Measurements from ENCODE around the gene CFAP68. TPM values are rescaled to one million over a fixed set of nuclear protein-coding genes. Genes with fewer than 3 reads are reported as not detected.

CFAP68 gene
- total and polyA plus RNA-seq, 2 of the 13 experiments (the other 11 are each of a cell fraction or from before 2014, with no cell fraction given), result 22.2 to 25.6 TPM

GRCh38 chr11:111878385-111878848 lies 924 bp upstream of the CFAP68 start:
- Histone ChIP-seq H3K27me3 (ENCODE audit: control insufficient read depth in 1 of 2, insufficient read depth in 2 of 2, low read length in 2 of 2) (no peaks in the 10 kb centered on the region; a peak in 1 of 5 replicates), H2AFZ (ENCODE audit: low read length) (peak overlapping the region; percentile 93), H3K4me1 (ENCODE audit: insufficient read depth, low read length) (peaks cover 11% of the 10 kb centered on the region), H4K20me1 (ENCODE audit: insufficient read depth, low read length) (no peaks in the 10 kb centered on the region), H3K9me3 (ENCODE audit: low read length) (no peaks in the 10 kb centered on the region), H3K27ac (ENCODE audit: extremely low read length, insufficient read depth, low read length) (peak overlapping the region; percentile 95), H3K9ac (ENCODE audit: insufficient read depth, low read depth, low read length) (peak overlapping the region; percentile 84), H3K4me2 (ENCODE audit: low read depth, low read length) (peak overlapping the region; percentile 87), H3K36me3 (replicated peaks in 1 of 2; ENCODE audit: control insufficient read depth in 1 of 2, insufficient read depth in 2 of 2, low read length in 2 of 2) (peaks cover 2 to 4% of the 10 kb centered on the region in 2 experiments; a peak in 2 of 5 replicates), H3K4me3 (replicated peaks in 1 of 3; ENCODE audit: insufficient read depth in 1 of 3, low read depth in 2 of 3, low read length in 3 of 3) (peak overlapping the region; percentile 56 to 83 (median 81)), H3K79me2 (ENCODE audit: insufficient read depth, low read length) (no peaks in the 10 kb centered on the region)
- ATAC-seq (no peak), FAIRE-seq (no peak), DNase-seq (ENCODE audit: low spot score) (no peak)
- peak; percentile 27; the same call in 1 of the 2 replicates for TF ChIP-seq ZNF33A (CRISPR knock-in tag; IDR thresholded peaks at IDR 0.05; ENCODE audit: borderline replicate concordance)
- no peak for TF ChIP-seq MLX (CRISPR knock-in tag; IDR thresholded peaks at IDR 0.05)
- TF ChIP-seq ZNF253 (CRISPR knock-in tag; IDR thresholded peaks at IDR 0.05; ENCODE audit: borderline replicate concordance), result no peak
- peak; percentile 97; the same call in 1 of the 2 replicates for TF ChIP-seq PRDM10 (CRISPR knock-in tag; IDR thresholded peaks at IDR 0.05; ENCODE audit: low read depth)
- TF ChIP-seq, protein P1, sequence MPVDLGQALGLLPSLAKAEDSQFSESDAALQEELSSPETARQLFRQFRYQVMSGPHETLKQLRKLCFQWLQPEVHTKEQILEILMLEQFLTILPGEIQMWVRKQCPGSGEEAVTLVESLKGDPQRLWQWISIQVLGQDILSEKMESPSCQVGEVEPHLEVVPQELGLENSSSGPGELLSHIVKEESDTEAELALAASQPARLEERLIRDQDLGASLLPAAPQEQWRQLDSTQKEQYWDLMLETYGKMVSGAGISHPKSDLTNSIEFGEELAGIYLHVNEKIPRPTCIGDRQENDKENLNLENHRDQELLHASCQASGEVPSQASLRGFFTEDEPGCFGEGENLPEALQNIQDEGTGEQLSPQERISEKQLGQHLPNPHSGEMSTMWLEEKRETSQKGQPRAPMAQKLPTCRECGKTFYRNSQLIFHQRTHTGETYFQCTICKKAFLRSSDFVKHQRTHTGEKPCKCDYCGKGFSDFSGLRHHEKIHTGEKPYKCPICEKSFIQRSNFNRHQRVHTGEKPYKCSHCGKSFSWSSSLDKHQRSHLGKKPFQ (CRISPR knock-in tag; IDR thresholded peaks at IDR 0.05; ENCODE audit: insufficient replicate concordance), result peak; percentile 11
- peak; percentile 27; the same call in 1 of the 2 replicates for TF ChIP-seq NAIF1 (CRISPR knock-in tag; IDR thresholded peaks at IDR 0.05; ENCODE audit: borderline replicate concordance)
- no peak for TF ChIP-seq ZNF292 (CRISPR knock-in tag; IDR thresholded peaks at IDR 0.05; ENCODE audit: borderline replicate concordance, low read depth)
- ChIA-PET POLR2A (interaction anchor here (0.9 to 1.8 kb wide), 5 partner anchors 40 to 128 kb away, joined by 3 to 6 read pairs (median 4); partner anchors contain the start of gene C11orf52), CTCF (ENCODE audit: low intra/inter-chr PET ratio, low total read pairs) (interaction anchor here (1.3 kb wide), 1 partner anchor 103 kb away, joined by 7 read pairs; no protein-coding TSS in a partner anchor)
- in situ Hi-C loops (cut with HindIII; ENCODE audit: extremely low pct_ligation_motif_present, low pct_unique_long_range_greater_than_20kb) (loop anchor here (5.0 kb wide), 2 partner anchors 49 to 109 kb away; no protein-coding TSS in a partner anchor), intact Hi-C loops (cut with micrococcal nuclease; ENCODE audit: unreplicated experiment) (loop anchor here (1.0 to 2.0 kb wide), 3 partner anchors 40 to 104 kb away; partner anchors contain the start of gene C11orf52)
- 2% methylated on average over 11 of the region's 13 CpGs for WGBS (ENCODE audit: low lambda C conversion rate)
- TSS peak; percentile 81 for BruUV-seq (replicated peaks)
